Measurements from ENCODE around the gene IL1RAPL1. TPM values are rescaled to one million over a fixed set of nuclear protein-coding genes. Genes with fewer than 3 reads are reported as not detected.

The IL1RAPL1 gene
- total RNA-seq, 1 donor from 2014 or later = 0.66 TPM

DNA sequence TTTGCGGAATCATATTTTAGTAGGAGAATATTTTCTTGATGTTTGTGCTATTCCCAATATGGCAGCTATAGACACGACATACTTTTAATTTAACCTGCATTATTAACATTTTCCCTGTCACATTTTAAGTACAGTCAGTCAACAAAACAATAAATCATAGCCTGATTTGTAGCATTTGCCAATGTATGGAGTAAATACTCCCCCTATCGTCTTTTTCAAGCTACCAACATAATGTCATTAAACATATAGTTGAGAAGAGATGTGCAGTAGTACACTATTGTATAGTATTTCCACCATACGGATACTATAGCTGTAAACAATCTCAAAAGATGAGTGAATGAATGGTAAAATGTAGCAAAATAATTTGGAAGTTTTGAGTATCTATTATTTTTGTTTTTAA, 1324.4 kb downstream of the IL1RAPL1 start:
- DNase-seq = no peak
- H3K36me3 Mint-ChIP-seq (ENCODE audit: unreplicated experiment) = no peaks in the 10 kb centered on the region
- no peak overlapping the region for H3K4me3 Mint-ChIP-seq (ENCODE audit: unreplicated experiment)
- no peaks in the 10 kb centered on the region for H3K9me3 Mint-ChIP-seq (ENCODE audit: unreplicated experiment)
- no peaks in the 10 kb centered on the region for H3K27me3 Mint-ChIP-seq (ENCODE audit: unreplicated experiment)
- TF ChIP-seq, protein P1, sequence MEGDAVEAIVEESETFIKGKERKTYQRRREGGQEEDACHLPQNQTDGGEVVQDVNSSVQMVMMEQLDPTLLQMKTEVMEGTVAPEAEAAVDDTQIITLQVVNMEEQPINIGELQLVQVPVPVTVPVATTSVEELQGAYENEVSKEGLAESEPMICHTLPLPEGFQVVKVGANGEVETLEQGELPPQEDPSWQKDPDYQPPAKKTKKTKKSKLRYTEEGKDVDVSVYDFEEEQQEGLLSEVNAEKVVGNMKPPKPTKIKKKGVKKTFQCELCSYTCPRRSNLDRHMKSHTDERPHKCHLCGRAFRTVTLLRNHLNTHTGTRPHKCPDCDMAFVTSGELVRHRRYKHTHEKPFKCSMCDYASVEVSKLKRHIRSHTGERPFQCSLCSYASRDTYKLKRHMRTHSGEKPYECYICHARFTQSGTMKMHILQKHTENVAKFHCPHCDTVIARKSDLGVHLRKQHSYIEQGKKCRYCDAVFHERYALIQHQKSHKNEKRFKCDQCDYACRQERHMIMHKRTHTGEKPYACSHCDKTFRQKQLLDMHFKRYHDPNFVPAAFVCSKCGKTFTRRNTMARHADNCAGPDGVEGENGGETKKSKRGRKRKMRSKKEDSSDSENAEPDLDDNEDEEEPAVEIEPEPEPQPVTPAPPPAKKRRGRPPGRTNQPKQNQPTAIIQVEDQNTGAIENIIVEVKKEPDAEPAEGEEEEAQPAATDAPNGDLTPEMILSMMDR (IDR thresholded peaks at IDR 0.05; ENCODE audit: partially characterized antibody, unreplicated experiment) = no peak
- no peaks in the 10 kb centered on the region for H3K4me1 Mint-ChIP-seq (ENCODE audit: low read depth, unreplicated experiment)
- H3K27ac Mint-ChIP-seq (ENCODE audit: unreplicated experiment) = no peak overlapping the region

DNA sequence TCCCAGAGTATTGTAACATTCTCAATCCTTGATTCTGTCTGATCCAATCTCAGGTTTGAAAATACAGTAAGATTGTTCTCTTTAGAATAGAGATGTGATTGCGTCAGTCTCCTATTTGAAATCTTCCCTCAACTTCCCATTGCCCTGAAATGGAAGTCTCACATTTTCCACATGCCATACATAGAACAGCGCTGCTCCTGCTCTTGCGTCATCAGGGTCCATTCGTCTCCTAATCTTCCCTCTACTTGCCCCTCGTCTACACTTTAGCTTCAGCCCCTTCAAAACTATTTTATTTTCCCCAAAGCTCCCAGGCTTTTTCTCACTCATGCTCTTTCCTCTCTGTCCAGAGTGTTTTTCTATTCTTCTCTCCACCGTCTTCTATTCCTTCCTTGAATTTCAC, 1326.4 kb downstream of the IL1RAPL1 start:
- H3K4me3 Mint-ChIP-seq (ENCODE audit: unreplicated experiment) = no peak overlapping the region
- H3K36me3 Mint-ChIP-seq (ENCODE audit: unreplicated experiment) = no peaks in the 10 kb centered on the region
- H3K27me3 Mint-ChIP-seq (ENCODE audit: unreplicated experiment) = no peaks in the 10 kb centered on the region
- TF ChIP-seq, protein P1 (IDR thresholded peaks at IDR 0.05; ENCODE audit: partially characterized antibody, unreplicated experiment) = no peak
- no peak for DNase-seq
- no peaks in the 10 kb centered on the region for H3K9me3 Mint-ChIP-seq (ENCODE audit: unreplicated experiment)
- no peaks in the 10 kb centered on the region for H3K4me1 Mint-ChIP-seq (ENCODE audit: low read depth, unreplicated experiment)
- H3K27ac Mint-ChIP-seq (ENCODE audit: unreplicated experiment) = no peak overlapping the region

- H3K9me3 Mint-ChIP-seq (ENCODE audit: unreplicated experiment) = no peaks in the 10 kb centered on the region
- no peak overlapping the region for H3K27ac Mint-ChIP-seq (ENCODE audit: unreplicated experiment)
- H3K4me3 Mint-ChIP-seq (ENCODE audit: unreplicated experiment) = no peak overlapping the region
- H3K4me1 Mint-ChIP-seq (ENCODE audit: low read depth, unreplicated experiment) = no peaks in the 10 kb centered on the region
- DNase-seq = no peak
- TF ChIP-seq, protein P1 (IDR thresholded peaks at IDR 0.05; ENCODE audit: partially characterized antibody, unreplicated experiment) = no peak
- no peaks in the 10 kb centered on the region for H3K27me3 Mint-ChIP-seq (ENCODE audit: unreplicated experiment)
- H3K36me3 Mint-ChIP-seq (ENCODE audit: unreplicated experiment) = no peaks in the 10 kb centered on the region
Measured at GRCh38 chrX:29922607-29923006, 1335.4 kb downstream of the IL1RAPL1 start.

DNA sequence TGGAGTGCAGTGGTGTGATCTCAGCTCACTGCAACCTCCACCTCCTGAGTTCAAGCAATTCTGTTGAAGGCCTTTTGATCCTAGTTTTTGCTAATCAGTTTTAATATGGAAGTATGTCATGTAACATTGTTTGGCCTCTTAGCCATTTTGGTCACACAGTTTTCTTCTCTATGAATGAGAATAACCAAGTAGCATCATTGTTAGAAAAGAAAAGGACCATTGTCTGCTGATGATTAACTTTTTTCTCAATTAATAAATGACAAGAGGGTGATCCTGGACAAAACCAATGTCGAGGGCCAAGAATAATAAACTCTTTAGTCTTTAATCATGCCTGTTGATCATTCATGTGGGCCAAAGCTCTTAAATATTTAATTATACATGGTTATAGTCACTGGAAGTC, 1338.8 kb downstream of the IL1RAPL1 start:
- Mint-ChIP-seq H3K9me3 (ENCODE audit: unreplicated experiment) (no peaks in the 10 kb centered on the region), H3K4me1 (ENCODE audit: low read depth, unreplicated experiment) (no peaks in the 10 kb centered on the region), H3K4me3 (ENCODE audit: unreplicated experiment) (no peak overlapping the region), H3K27me3 (ENCODE audit: unreplicated experiment) (no peaks in the 10 kb centered on the region), H3K36me3 (ENCODE audit: unreplicated experiment) (no peaks in the 10 kb centered on the region), H3K27ac (ENCODE audit: unreplicated experiment) (no peak overlapping the region)
- DNase-seq = no peak
- TF ChIP-seq, protein P1 (IDR thresholded peaks at IDR 0.05; ENCODE audit: partially characterized antibody, unreplicated experiment) = no peak

DNA sequence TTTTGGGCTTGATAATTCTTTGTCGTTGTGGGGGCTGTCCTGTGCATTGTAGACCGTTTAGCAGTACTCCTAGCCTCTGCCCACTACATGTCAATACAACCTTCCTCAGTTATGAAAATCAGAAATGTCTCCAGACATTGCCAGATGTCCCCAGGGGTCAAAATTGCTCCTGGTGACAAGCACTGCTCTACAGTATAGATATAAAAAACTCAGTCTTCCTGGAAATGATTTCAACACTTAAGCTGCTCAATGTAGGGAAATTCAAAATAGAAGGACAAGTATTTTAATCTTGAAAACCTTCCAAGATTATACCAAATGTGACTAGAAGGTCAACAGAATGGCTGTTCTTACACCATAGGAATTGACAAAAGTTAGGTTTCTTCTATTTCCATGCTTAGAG, 1339.4 kb downstream of the IL1RAPL1 start:
- H3K27ac Mint-ChIP-seq (ENCODE audit: unreplicated experiment) = no peak overlapping the region
- no peaks in the 10 kb centered on the region for H3K9me3 Mint-ChIP-seq (ENCODE audit: unreplicated experiment)
- H3K4me3 Mint-ChIP-seq (ENCODE audit: unreplicated experiment) = no peak overlapping the region
- DNase-seq = no peak
- H3K36me3 Mint-ChIP-seq (ENCODE audit: unreplicated experiment) = no peaks in the 10 kb centered on the region
- H3K4me1 Mint-ChIP-seq (ENCODE audit: low read depth, unreplicated experiment) = no peaks in the 10 kb centered on the region
- TF ChIP-seq, protein P1 (IDR thresholded peaks at IDR 0.05; ENCODE audit: partially characterized antibody, unreplicated experiment) = no peak
- H3K27me3 Mint-ChIP-seq (ENCODE audit: unreplicated experiment) = no peaks in the 10 kb centered on the region

Measured in glutamatergic neuron (in vitro differentiated cells).